H9 (cell line): ENCODE data around the gene EPHA3. TPM values are rescaled to one million over a fixed set of nuclear protein-coding genes. Genes with fewer than 3 reads are reported as not detected.

ENCODE experiments used
- DNase-seq: peaks from one replicate; pipeline ENCODE4 v3.0.0-alpha.2; 2017
- H2AFZ ChIP-seq: one replicate; pipeline ENCODE4 v1.6.1; 2013; ENCODE audit warnings: mild to moderate bottlenecking, low read length, control low read depth, moderate library complexity
- H2AK5ac ChIP-seq: 2 replicates; pipeline ENCODE4 v1.6.1; 2013; ENCODE audit warnings: low read length, control low read depth, mixed read lengths; ENCODE audit not compliant: insufficient read length
- H2BK120ac ChIP-seq: one replicate; pipeline ENCODE4 v1.6.1; 2013; ENCODE audit warnings: low read depth, mild to moderate bottlenecking, low read length, control low read depth, inconsistent platforms; ENCODE audit not compliant: poor library complexity, severe bottlenecking
- H2BK12ac ChIP-seq: 2 replicates; pipeline ENCODE4 v1.6.1; 2013; ENCODE audit warnings: low read length, control low read depth, mixed read lengths, low read depth; ENCODE audit not compliant: insufficient read length
- H2BK15ac ChIP-seq: 2 replicates; pipeline ENCODE4 v1.6.1; 2013; ENCODE audit warnings: low read depth, low read length, control low read depth
- H2BK20ac ChIP-seq: one replicate; pipeline ENCODE4 v1.6.1; 2013; ENCODE audit warnings: low read depth, mild to moderate bottlenecking, low read length, control low read depth, inconsistent platforms; ENCODE audit not compliant: poor library complexity, severe bottlenecking
- H2BK5ac ChIP-seq: 2 replicates; pipeline ENCODE4 v1.6.1; 2013; ENCODE audit warnings: low read length, control low read depth, mixed read lengths; ENCODE audit not compliant: insufficient read length
- H3K14ac ChIP-seq: 2 replicates; pipeline ENCODE4 v1.6.1; 2013; ENCODE audit warnings: low read length, control low read depth; ENCODE audit not compliant: insufficient read depth
- H3K18ac ChIP-seq: 2 replicates; pipeline ENCODE4 v1.6.1; 2013; ENCODE audit warnings: low read depth, mild to moderate bottlenecking, mixed read lengths, low read length, control low read depth; ENCODE audit not compliant: insufficient read length
- H3K23ac ChIP-seq: 2 replicates; pipeline ENCODE4 v1.6.1; 2013; ENCODE audit warnings: low read length, control low read depth, mixed read lengths, low read depth; ENCODE audit not compliant: insufficient read length
- H3K23me2 ChIP-seq: 2 replicates; pipeline ENCODE4 v1.6.1; 2013; ENCODE audit warnings: low read depth, mild to moderate bottlenecking, mixed read lengths, low read length, control low read depth; ENCODE audit not compliant: insufficient read length, poor library complexity, severe bottlenecking
- H3K27ac ChIP-seq: 2 replicates; pipeline ENCODE4 v1.5.1; 2013; ENCODE audit warnings: low read length, control low read depth, mixed read lengths, low read depth; ENCODE audit not compliant: insufficient read length
- H3K27me3 ChIP-seq: 2 replicates; pipeline ENCODE4 v1.6.1; 2013; ENCODE audit warnings: low read length, control low read depth, inconsistent platforms; ENCODE audit not compliant: insufficient read depth
- H3K4ac ChIP-seq: 2 replicates; pipeline ENCODE4 v1.6.1; 2013; ENCODE audit warnings: low read depth, mild to moderate bottlenecking, control low read depth, inconsistent platforms, low read length, moderate library complexity
- H3K4me1 ChIP-seq: 2 replicates; pipeline ENCODE4 v1.6.1; 2013; ENCODE audit warnings: low read length, control low read depth, inconsistent platforms; ENCODE audit not compliant: insufficient read depth
- H3K4me2 ChIP-seq: 2 replicates; pipeline ENCODE4 v1.6.1; 2013; ENCODE audit warnings: low read length, control low read depth, mixed read lengths; ENCODE audit not compliant: insufficient read length, insufficient read depth
- H3K56ac ChIP-seq: 2 replicates; pipeline ENCODE4 v1.6.1; 2013; ENCODE audit warnings: low read depth, mild to moderate bottlenecking, mixed read lengths, low read length, control low read depth; ENCODE audit not compliant: insufficient read length
- H3K79me1 ChIP-seq: 2 replicates; pipeline ENCODE4 v1.6.1; 2013; ENCODE audit warnings: low read depth, mild to moderate bottlenecking, moderate library complexity, low read length, control low read depth, inconsistent platforms; ENCODE audit not compliant: insufficient read depth, poor library complexity, severe bottlenecking
- H3K79me2 ChIP-seq: 2 replicates; pipeline ENCODE4 v1.6.1; 2013; ENCODE audit warnings: low read length, control low read depth, inconsistent platforms; ENCODE audit not compliant: insufficient read depth
- H3K9ac ChIP-seq: 2 replicates; pipeline ENCODE4 v1.6.1; 2013; ENCODE audit warnings: low read length, control low read depth, mixed read lengths; ENCODE audit not compliant: insufficient read length; ENCODE audit errors: extremely low read depth
- H3K9me3 ChIP-seq: one replicate; pipeline ENCODE4 v1.6.1; 2013; ENCODE audit warnings: low read depth, low read length, inconsistent platforms; ENCODE audit not compliant: control insufficient read depth
- H3T11ph ChIP-seq: one replicate; pipeline ENCODE4 v1.6.1; 2013; ENCODE audit warnings: mild to moderate bottlenecking, low read length, control low read depth, inconsistent platforms
- H4K20me1 ChIP-seq: one replicate; pipeline ENCODE4 v1.6.1; 2013; ENCODE audit not compliant: control insufficient read depth, insufficient read length, insufficient read depth
- H4K5ac ChIP-seq: 2 replicates; pipeline ENCODE4 v1.6.1; 2013; ENCODE audit warnings: low read depth, mild to moderate bottlenecking, mixed read lengths, low read length, control low read depth; ENCODE audit not compliant: insufficient read length
- H4K8ac ChIP-seq: replicated peaks from 2 replicates; pipeline ENCODE4 v1.6.1; 2013; ENCODE audit warnings: low read length, control low read depth, mixed read lengths, low read depth; ENCODE audit not compliant: insufficient read length
- H4K91ac ChIP-seq: 2 replicates; pipeline ENCODE4 v1.6.1; 2013; ENCODE audit warnings: low read depth, mild to moderate bottlenecking, moderate library complexity, mixed read lengths, low read length, control low read depth; ENCODE audit not compliant: insufficient read length
- H3K27ac Mint-ChIP-seq, 3 experiments: 2 replicates in 2 of 3; 3 replicates in 1 of 3; pipeline ENCODE4 v1.8.0; 2020 to 2021; ENCODE audit warnings: mixed read lengths in 3 of 3, mild to moderate bottlenecking in 1 of 3, moderate library complexity in 1 of 3
- H3K27me3 Mint-ChIP-seq: 2 replicates; pipeline ENCODE4 v1.8.0; 2021; ENCODE audit warnings: low read depth, mild to moderate bottlenecking, moderate library complexity, mixed read lengths
- H3K36me3 Mint-ChIP-seq, 3 experiments: 2 replicates in 2 of 3; 3 replicates in 1 of 3; pipeline ENCODE4 v1.8.0; 2020 to 2021; ENCODE audit warnings: low read depth in 3 of 3, mixed read lengths in 3 of 3; ENCODE audit not compliant: insufficient read depth in 1 of 3
- H3K4me1 Mint-ChIP-seq, 2 experiments: 2 replicates each; pipeline ENCODE4 v1.8.0; 2020; ENCODE audit warnings: mixed read lengths in 2 of 2
- H3K4me3 Mint-ChIP-seq, 2 experiments: 2 replicates in 1 of 2; 3 replicates in 1 of 2; pipeline ENCODE4 v1.8.0; 2020 to 2021; ENCODE audit warnings: mild to moderate bottlenecking in 2 of 2, mixed read lengths in 2 of 2, moderate library complexity in 1 of 2
- H3K9me3 Mint-ChIP-seq, 2 experiments: 2 replicates in 1 of 2; 3 replicates in 1 of 2; pipeline ENCODE4 v1.8.0; 2020; ENCODE audit warnings: mild to moderate bottlenecking in 2 of 2, mixed read lengths in 2 of 2, moderate library complexity in 1 of 2
- WGBS: extraction: QIAGEN DNeasy Blood & Tissue Kit; methylation state at CpG from one replicate; pipeline ENCODE4 v1.1.7; 2013; ENCODE audit warnings: missing lambda C conversion rate, low lambda C conversion rate, mixed read lengths; ENCODE audit not compliant: insufficient read length; ENCODE audit errors: extremely low coverage; 5-methylcytosine and 5-hydroxymethylcytosine counted together
- total RNA-seq: library from RNA; stranded (reverse); gene quantifications from 2 replicates; pipeline ENCODE4 v1.2.1, GENCODE V29; 2021
- TF ChIP-seq, protein P1 (sequence below): fragments of 200-600 bp; sonication (generic); conservative IDR thresholded peaks from 3 replicates; pipeline ENCODE4 v1.8.0; 2021; ENCODE audit warnings: antibody characterized with exemption, mild to moderate bottlenecking

Gene EPHA3
- total RNA-seq, 1 experiment from 2014 or later: 0.66 TPM

GRCh38 chr3:89488800-89489580 is 381.6 kb downstream of the EPHA3 start:
- Histone ChIP-seq H4K20me1 (no peaks in the 10 kb centered on the region), H4K91ac (no peak overlapping the region), H3K27me3 (no peaks in the 10 kb centered on the region), H3K18ac (no peak overlapping the region), H3T11ph (no peak overlapping the region), H2BK120ac (no peak overlapping the region), H3K27ac (no peak overlapping the region), H3K56ac (no peak overlapping the region), H4K5ac (no peak overlapping the region), H3K9me3 (no peaks in the 10 kb centered on the region), H4K8ac (no peak overlapping the region), H2AK5ac (no peak overlapping the region), H3K23me2 (no peaks in the 10 kb centered on the region), H2BK20ac (no peak overlapping the region), H3K14ac (no peak overlapping the region), H3K4me2 (no peak overlapping the region), H2BK5ac (no peak overlapping the region), H3K4me1 (no peaks in the 10 kb centered on the region), H2BK15ac (no peak overlapping the region), H3K23ac (no peak overlapping the region), H3K4ac (no peak overlapping the region), H3K79me2 (no peaks in the 10 kb centered on the region), H3K79me1 (no peaks in the 10 kb centered on the region), H2AFZ (no peak overlapping the region), H2BK12ac (no peak overlapping the region), H3K9ac (no peak overlapping the region)
- WGBS: no CpG with 5 or more reads among the region's 4 CpGs
- DNase-seq: no peak
- Mint-ChIP-seq H3K27me3 (no peaks in the 10 kb centered on the region), H3K4me3 (no peak overlapping the region), H3K36me3 (peaks cover 0 to 4% (median 2%) of the 10 kb centered on the region in 3 experiments; a peak in 1 of 7 replicates), H3K9me3 (no peaks in the 10 kb centered on the region; a peak in 1 of 5 replicates), H3K4me1 (peaks cover 7% of the 10 kb centered on the region in 2 experiments), H3K27ac (peak overlapping the region in 1 of 3 experiments; percentile 68; a peak in 1 of 7 replicates)
- TF ChIP-seq, protein P1, sequence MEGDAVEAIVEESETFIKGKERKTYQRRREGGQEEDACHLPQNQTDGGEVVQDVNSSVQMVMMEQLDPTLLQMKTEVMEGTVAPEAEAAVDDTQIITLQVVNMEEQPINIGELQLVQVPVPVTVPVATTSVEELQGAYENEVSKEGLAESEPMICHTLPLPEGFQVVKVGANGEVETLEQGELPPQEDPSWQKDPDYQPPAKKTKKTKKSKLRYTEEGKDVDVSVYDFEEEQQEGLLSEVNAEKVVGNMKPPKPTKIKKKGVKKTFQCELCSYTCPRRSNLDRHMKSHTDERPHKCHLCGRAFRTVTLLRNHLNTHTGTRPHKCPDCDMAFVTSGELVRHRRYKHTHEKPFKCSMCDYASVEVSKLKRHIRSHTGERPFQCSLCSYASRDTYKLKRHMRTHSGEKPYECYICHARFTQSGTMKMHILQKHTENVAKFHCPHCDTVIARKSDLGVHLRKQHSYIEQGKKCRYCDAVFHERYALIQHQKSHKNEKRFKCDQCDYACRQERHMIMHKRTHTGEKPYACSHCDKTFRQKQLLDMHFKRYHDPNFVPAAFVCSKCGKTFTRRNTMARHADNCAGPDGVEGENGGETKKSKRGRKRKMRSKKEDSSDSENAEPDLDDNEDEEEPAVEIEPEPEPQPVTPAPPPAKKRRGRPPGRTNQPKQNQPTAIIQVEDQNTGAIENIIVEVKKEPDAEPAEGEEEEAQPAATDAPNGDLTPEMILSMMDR: no peak
